Activated B cell treated with CpG ODN at 0.5 μM for 24 hours (primary cell): ENCODE measurements around the gene NUMB. TPM values are rescaled to one million over a fixed set of nuclear protein-coding genes. Genes with fewer than 3 reads are reported as not detected.

Experiments used
- ATAC-seq: fragments of 200-7000 bp; cut with Tn5 transposase; one replicate; pipeline ENCODE4 v1.10.0; 2021; ENCODE audit warnings: low read depth, mild to moderate bottlenecking, moderate library complexity
- CTCF ChIA-PET: fragments of 350-600 bp; sonication (Branson Sonifier 250); formaldehyde crosslinking; loops from one replicate; lab custom pipeline; 2021; ENCODE audit warnings: antibody characterized with exemption; lab: Charles Lee
- POLR2A ChIA-PET: fragments of 350-600 bp; sonication (Branson Sonifier 250); formaldehyde crosslinking; loops from one replicate; lab custom pipeline; 2021; ENCODE audit warnings: antibody characterized with exemption; lab: Charles Lee
- DNase-seq: peaks from one replicate; pipeline ENCODE4 v3.0.0; 2022
- H3K27ac Mint-ChIP-seq: one replicate; pipeline ENCODE4 v1.8.0; 2020; ENCODE audit warnings: mixed read lengths
- H3K27me3 Mint-ChIP-seq: one replicate; pipeline ENCODE4 v1.8.0; 2021; ENCODE audit warnings: mixed read lengths
- H3K36me3 Mint-ChIP-seq: one replicate; pipeline ENCODE4 v1.8.0; 2021; ENCODE audit warnings: low read depth, mixed read lengths
- H3K4me1 Mint-ChIP-seq: one replicate; pipeline ENCODE4 v1.8.0; 2021; ENCODE audit warnings: mixed read lengths
- H3K4me3 Mint-ChIP-seq: one replicate; pipeline ENCODE4 v1.8.0; 2020; ENCODE audit warnings: mild to moderate bottlenecking, mixed read lengths
- H3K9me3 Mint-ChIP-seq: one replicate; pipeline ENCODE4 v1.8.0; 2020; ENCODE audit warnings: mixed read lengths
- CTCF ChIP-seq: fragments of 200-600 bp; IDR thresholded peaks from one replicate; pipeline ENCODE4 v1.8.0; 2022; ENCODE audit warnings: antibody characterized with exemption, mild to moderate bottlenecking
- intact Hi-C: fragments of 100-400 bp; cut with micrococcal nuclease; formaldehyde crosslinking; loops from one replicate; pipeline ENCODE4 v1.15.1; 2024
- total RNA-seq: library from RNA; stranded (reverse); gene quantifications from 2 replicates; pipeline ENCODE4 v1.2.3, GENCODE V29; 2022

Gene NUMB
- total RNA-seq, 1 donor from 2014 or later = 71.4 TPM

- DNase-seq (no peak), ATAC-seq (no peak)
- no peaks in the 10 kb centered on the region for H3K9me3 Mint-ChIP-seq
- no peak overlapping the region for H3K4me3 Mint-ChIP-seq
- ChIA-PET CTCF (interaction anchor here (0.7 kb wide), 1 partner anchor 185 kb away, joined by 3 read pairs; no protein-coding TSS in a partner anchor), POLR2A (interaction anchor here (0.6 kb wide), 1 partner anchor 594 kb away, joined by 6 read pairs; no protein-coding TSS in a partner anchor)
- H3K36me3 Mint-ChIP-seq = peaks cover 69% of the 10 kb centered on the region
- no peak for TF ChIP-seq CTCF
- intact Hi-C loops = no loop called here
- H3K27me3 Mint-ChIP-seq = no peaks in the 10 kb centered on the region
- peaks cover 4% of the 10 kb centered on the region for H3K4me1 Mint-ChIP-seq
- no peak overlapping the region for H3K27ac Mint-ChIP-seq
Observed at GRCh38 chr14:73286598-73286997, 171.7 kb downstream of the NUMB start.

DNA sequence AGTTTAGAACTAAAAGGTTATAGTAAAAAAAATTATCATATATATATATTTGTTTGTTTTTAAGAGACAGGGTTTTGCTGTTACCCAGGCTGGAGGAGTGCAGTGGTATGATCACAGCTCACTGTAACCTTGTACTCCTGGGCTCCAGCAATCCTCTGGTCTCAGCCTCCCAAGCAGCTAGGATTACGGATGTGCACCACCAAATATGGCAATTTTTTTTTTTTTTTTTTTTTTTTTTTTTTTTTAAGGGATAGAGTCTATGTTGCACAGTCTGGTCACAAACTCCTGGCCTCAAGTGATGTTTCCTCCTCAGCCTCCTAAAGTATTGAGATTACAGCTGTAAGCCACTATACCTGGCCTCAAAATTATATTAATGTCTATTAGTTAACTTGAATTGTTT, 172.4 kb downstream of the NUMB start:
- no peak for DNase-seq
- Mint-ChIP-seq H3K4me1 (peaks cover 4% of the 10 kb centered on the region), H3K4me3 (no peak overlapping the region), H3K36me3 (peaks cover 73% of the 10 kb centered on the region), H3K27ac (no peak overlapping the region), H3K9me3 (no peaks in the 10 kb centered on the region), H3K27me3 (no peaks in the 10 kb centered on the region)
- TF ChIP-seq CTCF = no peak
- ChIA-PET POLR2A (interaction anchor here (0.6 to 0.7 kb wide), 3 partner anchors 12 to 595 kb away, joined by 3 to 7 read pairs (median 6); no protein-coding TSS in a partner anchor), CTCF (no interaction called here)
- intact Hi-C loops = no loop called here
- ATAC-seq = no peak

- H3K27me3 Mint-ChIP-seq = no peaks in the 10 kb centered on the region
- H3K4me1 Mint-ChIP-seq = no peaks in the 10 kb centered on the region
- DNase-seq = no peak
- intact Hi-C loops = loop anchor here (5.0 kb wide), 1 partner anchor 46 kb away; the partner anchor contains the start of gene PAPLN
- H3K4me3 Mint-ChIP-seq = no peak overlapping the region
- peaks cover 73% of the 10 kb centered on the region for H3K36me3 Mint-ChIP-seq
- no peaks in the 10 kb centered on the region for H3K9me3 Mint-ChIP-seq
- ChIA-PET CTCF (no interaction called here), POLR2A (no interaction called here)
- H3K27ac Mint-ChIP-seq = no peak overlapping the region
- TF ChIP-seq CTCF = no peak
- ATAC-seq = no peak
Observed at GRCh38 chr14:73283608-73284379, 174.6 kb downstream of the NUMB start.

GRCh38 chr14:73280903-73281302, 177.4 kb downstream of the NUMB start:
- ATAC-seq (no peak), DNase-seq (no peak)
- TF ChIP-seq CTCF = no peak
- no peak overlapping the region for H3K27ac Mint-ChIP-seq
- no peaks in the 10 kb centered on the region for H3K27me3 Mint-ChIP-seq
- POLR2A ChIA-PET = no interaction called here
- CTCF ChIA-PET = no interaction called here
- intact Hi-C loops = loop anchor here (5.0 kb wide), 1 partner anchor 44 kb away; the partner anchor contains the start of gene PAPLN
- H3K36me3 Mint-ChIP-seq = peaks cover 78% of the 10 kb centered on the region
- H3K4me1 Mint-ChIP-seq = no peaks in the 10 kb centered on the region
- no peaks in the 10 kb centered on the region for H3K9me3 Mint-ChIP-seq
- H3K4me3 Mint-ChIP-seq = no peak overlapping the region

DNA sequence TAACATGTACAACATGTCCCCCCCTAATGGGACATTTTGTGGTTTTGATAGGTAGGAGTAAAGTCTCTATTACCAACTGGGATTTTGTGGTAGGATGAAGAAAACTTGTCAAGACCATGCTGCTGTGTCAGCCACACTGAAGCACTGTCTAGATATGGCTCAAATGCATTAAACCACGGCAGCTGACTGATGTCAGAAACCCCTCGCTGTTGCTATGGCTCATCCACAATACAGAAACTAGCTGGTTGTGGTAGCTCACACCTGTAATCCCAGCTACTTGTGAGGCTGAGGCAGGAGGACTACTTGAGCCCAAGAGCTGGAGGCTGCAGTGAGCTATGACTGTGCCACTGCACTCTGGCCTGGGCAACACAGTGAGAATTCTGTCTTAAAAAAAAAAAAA, 181.0 kb downstream of the NUMB start:
- no peaks in the 10 kb centered on the region for H3K9me3 Mint-ChIP-seq
- POLR2A ChIA-PET = no interaction called here
- DNase-seq (no peak), ATAC-seq (no peak)
- H3K27me3 Mint-ChIP-seq = no peaks in the 10 kb centered on the region
- H3K4me3 Mint-ChIP-seq = no peak overlapping the region
- intact Hi-C loops = no loop called here
- peaks cover 5% of the 10 kb centered on the region for H3K4me1 Mint-ChIP-seq
- peaks cover 62% of the 10 kb centered on the region for H3K36me3 Mint-ChIP-seq
- CTCF ChIA-PET = no interaction called here
- no peak for TF ChIP-seq CTCF
- H3K27ac Mint-ChIP-seq = no peak overlapping the region
